Measurements from ENCODE around the gene LGR6.
"Not testable (repeated sequence)": the region's sequence is repeated elsewhere in the genome, so short reads cannot be mapped to it uniquely, and the experiment has no call there.

LGR6 gene

DNA sequence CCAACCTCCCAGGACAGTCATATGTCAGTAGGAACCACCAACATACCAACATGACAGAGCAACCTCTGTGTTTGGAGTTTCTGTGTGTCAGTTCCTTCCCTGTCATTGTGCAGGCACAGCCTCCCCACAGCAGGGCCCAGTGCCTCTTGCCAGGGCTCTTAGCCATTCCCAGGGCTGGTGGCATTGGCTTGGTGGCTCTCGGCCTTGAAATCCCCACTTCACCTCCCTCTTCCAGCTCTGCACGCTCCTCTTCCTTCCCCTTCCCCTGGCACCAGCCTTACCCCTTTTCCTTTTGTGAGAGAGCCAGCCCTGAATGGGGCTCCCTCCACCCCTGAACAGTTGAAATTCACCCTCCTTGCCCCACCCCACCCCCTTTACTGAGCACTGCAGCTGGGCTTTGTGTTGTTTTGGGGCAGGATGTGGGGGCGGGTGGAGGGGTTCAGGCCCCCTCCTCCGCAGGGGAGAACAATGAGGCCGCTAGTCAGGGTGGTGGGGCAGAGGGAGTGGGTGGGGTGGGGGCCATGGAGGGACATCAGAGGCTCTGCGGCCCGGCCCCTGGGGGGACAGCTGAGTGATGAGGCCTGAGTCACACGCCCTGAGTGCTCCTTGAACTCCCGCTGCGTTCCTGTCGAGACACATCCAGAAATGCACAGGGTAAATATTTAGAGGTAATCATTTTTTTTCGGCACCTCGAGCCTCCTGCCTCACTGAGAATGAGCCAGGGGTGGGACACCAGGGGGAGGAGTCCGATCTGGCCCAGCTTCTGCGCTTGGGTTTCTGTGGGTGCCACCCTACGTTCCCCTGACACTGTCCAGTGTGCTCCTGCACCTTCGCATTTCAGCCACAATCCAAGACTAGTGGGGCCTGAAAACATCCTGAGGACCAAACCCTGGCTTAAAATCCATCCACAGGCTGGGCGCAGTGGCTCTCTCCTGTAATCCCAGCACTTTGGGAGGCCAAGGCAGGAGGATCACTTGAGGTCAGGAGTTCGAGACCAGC, 28.6 kb downstream of the LGR6 start:
- peak; percentile 66 for DNase-seq (ENCODE audit: low read depth, low spot score)

DNA sequence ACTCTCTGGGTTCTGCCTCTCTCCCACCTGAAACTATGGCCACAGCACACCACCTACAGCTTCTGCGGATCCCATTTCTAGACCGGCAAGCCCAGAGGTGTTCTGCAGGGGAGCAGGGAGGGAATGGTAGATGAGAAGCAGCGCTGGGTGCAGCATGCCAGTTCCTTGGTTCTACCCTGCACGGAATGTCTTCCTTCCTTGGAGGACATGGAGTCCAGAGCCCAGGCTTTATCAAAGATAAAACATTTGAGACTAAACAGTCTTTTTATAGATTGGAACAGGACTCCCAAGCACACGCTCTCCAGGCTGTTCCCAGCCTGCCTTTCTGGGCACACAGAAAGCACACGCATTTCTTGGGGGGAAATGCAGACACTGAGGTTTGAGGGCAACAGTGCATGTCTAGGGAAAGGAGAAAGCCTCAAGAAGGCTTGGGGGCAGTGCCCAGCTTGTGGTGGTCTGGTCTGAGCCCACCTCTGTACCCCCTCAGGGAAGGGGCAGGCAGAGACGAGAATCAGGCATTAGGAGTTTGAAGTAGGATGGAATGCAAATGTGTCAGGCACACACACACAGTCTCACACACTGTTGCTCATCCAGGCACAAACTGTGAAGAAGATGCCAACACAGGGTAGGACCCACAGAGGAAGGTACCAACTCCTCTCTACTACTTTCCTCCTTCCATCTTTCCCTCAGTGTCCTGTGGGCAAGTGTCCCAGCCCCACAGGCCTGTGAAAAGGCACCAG, 29.7 kb downstream of the LGR6 start:
- DNase-seq (ENCODE audit: low read depth, low spot score), result no peak

DNA sequence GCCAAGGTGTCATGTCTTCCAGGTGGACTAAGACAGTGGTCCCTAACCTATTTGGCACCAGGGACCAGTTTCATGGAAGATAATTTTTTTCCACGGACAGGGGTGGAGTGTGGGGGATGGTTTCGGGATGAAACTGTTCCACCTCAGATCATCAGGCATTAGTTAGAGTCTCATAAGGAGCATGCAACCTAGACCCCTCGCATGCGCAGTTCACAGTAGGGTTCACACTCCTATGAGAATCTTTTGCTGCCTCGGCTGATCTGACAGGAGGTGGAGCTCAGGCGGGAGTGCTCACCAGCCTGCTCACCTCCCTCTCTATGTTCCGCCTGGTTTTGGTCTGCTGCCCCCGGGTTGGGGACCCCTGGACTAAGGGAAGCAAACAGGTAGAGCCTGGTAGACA, 30.9 kb downstream of the LGR6 start:
- no peak for DNase-seq (ENCODE audit: low read depth, low spot score)

DNA sequence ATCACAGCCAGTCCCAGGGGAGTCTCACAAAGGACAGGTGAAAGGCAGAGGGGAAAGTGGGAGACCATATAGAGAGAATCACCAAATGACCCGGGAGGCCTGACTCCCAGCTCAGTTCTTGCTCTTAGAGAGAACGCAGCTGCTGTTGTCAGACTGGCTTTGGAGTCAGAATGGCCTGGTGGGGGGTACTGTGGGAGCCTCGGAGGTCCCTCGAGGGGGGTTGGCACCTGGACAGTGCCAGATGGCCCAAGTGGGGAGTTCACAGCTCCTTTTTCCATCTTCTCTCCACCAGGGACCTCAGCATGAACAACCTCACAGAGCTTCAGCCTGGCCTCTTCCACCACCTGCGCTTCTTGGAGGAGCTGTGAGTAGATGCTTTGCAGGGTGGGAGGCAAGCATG, 31.5 kb downstream of the LGR6 start:
- DNase-seq (ENCODE audit: low read depth, low spot score), result no peak

DNA sequence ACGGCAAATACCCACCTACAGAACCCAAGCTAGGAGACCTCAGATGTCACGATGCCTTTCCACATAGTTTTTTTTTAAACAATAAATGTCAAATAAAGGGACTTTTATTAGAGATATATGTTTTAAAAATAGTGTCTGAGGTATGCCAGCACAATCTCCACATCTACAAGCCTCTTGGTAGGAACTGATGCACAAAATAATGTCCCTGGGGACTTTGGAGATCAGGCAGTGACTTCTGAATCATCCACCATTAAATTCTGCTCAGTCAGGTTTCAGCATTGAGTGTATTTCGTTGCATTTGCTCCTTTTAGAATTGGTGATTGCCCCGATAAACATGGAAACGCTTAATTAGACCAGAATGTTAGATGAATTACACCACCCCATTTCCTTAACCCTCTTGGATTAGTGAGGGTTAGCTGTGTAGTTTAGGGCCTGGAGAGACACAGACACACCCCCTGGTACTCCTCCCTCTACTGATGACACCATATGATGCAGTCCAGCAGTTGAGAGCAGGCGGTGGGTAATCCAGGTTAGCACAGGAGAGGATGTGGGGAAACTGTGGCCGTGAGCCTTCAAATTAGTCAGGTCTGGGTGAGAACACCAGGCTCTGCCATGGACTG, 33.6 kb downstream of the LGR6 start:
- DNase-seq (ENCODE audit: low read depth, low spot score), result no peak

DNA sequence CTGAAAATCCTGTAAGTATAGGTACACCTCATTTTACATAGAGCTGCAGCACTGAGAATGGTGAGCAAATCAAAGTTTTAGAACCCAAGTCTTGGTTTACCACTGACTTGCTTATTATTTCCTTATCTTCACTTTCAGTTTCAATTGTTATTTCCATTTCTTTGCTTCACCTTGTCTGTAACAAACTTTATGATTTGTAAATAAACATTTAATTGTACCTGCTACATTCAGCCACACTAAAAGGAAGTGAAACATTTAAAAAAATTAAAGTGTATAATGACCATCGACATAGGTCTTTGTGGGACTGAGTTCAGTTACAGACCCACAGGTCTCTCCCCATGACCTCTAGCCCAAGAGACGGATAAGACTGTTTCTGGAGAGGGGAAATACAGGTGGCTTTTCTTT, 34.4 kb downstream of the LGR6 start:
- no peak for DNase-seq (ENCODE audit: low read depth, low spot score)

DNA sequence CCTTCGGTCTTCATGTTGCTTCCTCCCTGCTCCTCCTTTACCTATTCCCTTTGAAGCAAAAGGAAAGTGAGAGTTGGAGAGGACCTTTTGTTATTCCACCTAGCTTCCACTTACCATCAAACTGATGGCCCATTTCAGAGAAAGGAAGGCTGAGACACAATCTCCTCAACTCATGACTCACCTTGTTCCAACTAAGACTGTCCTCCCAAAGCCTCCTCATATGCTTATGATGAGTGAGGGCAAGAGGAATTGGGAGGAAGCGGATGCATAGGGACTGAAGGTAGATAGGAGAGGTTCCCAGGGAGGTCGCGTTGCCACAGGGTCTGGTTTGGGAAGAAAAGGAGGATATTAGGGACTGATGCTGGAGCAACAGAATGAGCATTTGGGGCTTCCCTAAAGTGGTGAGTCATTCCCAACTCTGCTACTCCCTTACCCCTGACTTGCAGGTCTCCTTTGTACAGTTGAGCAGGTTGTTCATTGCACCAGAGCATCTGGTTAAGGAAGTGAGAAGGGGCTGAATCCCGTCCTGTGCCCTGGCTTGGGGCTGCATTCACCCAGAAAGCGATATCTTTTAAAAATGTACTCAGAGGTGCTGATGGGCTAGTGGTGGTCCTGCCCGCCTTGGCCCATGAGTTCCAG, 35.0 kb downstream of the LGR6 start:
- DNase-seq (ENCODE audit: low read depth, low spot score), result no peak

DNA sequence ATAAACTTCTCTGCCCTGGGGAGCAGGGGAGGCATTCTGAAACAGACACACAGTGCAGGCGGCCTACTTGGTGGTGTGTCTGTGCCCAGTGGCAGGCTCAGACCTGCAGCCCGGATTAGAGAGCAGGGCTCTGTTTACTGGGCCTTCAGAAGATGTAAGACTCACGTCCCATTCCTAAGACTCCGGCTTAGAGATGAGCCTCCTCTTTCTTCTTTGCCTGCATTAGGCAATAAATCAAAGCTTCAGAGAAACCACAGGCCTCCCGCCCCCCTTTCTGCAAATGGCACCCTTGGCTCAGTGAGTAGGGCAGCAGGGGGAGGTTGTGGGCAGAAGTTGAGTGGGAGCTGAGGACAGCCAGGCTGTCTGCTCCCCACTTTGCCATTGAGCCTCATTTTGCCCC, 35.8 kb downstream of the LGR6 start:
- DNase-seq (ENCODE audit: low read depth, low spot score), result peak; percentile 59

DNA sequence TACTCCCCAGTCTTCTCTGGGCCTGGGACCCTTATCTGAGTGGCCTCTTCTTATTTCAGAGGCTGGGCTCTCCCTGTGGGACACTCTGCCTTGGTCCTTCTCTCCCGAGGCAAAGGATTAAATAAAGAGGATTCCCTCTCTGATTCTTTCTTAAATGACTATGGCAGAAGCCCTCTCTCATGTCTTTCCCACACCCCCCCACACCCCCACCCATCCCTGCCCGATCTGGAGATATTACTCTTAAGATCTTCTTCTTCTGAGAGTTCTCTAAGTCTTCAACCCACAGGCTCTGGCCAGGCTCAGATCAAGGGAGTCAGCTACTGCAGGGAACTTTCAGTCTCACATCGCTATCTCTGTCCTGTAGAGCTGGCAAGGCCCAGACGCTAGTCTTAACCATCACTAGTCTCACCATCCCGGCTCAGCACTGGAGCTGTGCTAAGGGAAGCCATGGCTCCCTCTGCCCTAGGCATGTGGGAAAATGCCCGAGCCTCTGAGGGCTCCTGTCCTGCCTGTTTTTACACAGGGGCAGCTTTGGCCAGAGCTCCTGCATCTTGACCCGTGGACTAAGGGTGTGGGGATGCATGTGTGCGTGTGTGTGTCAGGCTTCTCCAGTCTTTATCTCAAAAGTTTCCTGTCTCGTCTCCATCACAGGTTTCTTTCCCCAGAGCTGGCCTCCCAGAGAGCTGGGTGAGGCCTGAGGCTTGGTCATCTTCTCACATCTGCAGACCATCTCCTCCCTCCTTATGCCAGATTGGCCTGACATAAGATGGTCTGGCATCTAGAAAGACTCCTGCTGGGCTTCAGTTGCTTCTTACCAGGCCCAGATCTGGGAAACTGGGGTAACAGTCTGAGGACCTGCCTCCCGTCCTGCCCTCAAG, 36.7 kb downstream of the LGR6 start:
- no peak for DNase-seq (ENCODE audit: low read depth, low spot score)

DNA sequence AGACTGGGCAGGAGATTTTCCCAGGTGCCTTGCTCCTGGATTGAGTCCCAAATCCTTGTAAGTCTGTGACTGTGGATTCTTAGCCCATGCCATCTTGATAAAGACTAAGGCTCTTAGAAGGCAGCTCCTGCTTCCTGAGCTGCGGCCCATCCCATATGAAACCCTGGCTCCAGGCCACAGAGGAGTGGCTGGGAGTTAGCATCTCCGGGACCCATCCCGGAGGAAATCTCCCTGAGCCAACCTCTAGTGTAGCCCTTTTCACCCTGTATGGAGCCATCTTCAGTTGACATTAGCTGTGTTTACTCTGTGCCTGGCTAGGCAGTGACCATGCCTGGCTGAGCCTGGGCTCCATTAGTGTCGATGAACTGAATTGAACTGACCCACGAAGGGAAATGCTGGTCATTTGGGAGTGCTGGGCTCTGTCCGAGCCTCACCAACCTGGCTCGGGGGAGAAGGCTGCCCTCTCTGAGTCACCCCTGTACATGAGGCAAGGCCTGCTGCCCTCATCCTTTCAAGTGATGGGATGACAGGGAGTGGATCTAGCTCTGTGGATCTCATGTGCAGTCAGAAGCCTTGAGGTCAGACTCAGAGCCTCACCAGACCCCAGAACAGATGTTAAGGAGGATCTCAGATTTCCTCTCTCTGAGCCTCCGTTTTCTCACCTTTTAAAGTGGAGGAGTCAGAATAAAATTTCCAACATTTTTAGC, 37.5 kb downstream of the LGR6 start:
- no peak for DNase-seq (ENCODE audit: low read depth, low spot score)

DNA sequence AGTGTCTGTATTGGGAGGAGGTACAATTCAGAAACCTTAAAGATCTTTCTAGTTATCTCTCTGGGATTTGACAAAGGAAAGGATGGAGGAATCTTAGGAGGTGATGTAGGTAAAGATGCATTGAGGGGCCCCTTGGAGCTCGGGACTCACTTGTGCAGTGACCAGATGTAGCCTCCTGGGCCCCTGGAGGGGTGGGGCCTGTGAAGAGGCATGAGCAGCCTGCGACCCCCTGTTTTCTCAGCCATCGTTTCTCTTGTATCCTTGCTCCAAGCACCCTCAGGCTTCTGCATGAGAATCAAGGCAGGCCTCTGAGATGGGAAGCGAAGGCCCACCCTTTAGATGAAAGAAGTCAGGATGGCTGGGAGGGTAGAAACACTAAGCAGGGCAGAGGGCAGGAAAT, 39.6 kb downstream of the LGR6 start:
- DNase-seq (ENCODE audit: low read depth, low spot score), result no peak

DNA sequence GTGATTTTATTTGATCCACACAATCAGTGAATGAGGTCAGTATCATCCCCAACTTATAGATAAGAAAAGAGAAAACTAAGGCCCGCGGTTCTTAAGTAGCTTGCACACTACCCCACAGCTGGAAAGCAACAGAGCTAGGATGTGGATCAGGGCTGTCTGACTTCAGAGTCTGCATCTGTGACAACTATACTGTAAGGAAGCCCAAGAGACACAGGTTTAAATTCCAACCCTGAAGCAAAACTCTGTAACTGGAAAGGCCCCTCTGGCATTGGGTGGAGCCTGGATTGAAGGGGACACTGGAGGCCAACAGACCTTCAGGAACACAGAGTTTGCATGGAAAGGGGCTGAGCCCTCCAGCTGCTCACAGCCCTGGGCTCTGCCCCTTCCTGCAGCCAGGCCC, 40.2 kb downstream of the LGR6 start:
- peak; percentile 66 for DNase-seq (ENCODE audit: low read depth, low spot score)

DNA sequence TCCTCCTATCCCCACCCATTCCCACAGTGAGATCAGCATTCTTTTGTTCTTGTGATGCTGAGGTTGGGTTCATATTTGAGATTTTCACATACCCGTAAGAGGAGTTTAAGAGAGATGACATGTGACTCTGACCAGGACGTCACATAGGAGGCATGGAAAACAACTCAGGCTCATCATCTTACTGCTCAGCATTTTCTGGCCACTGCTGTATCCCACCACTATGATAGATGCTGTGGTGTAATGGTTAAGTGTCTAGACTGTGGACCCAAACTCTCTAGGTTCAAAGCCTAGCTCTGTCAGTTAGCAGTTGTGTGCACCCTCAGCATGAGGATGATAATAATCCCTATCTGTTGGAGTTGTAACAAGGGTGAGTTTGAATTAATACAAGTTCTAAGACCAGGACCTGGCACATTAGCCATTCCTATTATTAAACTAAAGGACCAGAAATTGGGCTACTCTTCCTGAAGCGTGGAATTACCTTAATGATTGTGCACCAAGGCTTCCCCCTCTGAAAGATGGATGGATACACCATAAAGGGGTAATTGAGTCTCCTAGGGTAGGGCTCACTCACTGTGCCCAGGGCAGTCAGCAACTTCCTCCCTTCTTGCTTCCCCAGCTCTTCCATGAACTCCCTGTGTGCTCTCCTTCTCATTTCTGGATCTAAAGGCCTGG, 40.9 kb downstream of the LGR6 start:
- DNase-seq (ENCODE audit: low read depth, low spot score), result no peak

DNA sequence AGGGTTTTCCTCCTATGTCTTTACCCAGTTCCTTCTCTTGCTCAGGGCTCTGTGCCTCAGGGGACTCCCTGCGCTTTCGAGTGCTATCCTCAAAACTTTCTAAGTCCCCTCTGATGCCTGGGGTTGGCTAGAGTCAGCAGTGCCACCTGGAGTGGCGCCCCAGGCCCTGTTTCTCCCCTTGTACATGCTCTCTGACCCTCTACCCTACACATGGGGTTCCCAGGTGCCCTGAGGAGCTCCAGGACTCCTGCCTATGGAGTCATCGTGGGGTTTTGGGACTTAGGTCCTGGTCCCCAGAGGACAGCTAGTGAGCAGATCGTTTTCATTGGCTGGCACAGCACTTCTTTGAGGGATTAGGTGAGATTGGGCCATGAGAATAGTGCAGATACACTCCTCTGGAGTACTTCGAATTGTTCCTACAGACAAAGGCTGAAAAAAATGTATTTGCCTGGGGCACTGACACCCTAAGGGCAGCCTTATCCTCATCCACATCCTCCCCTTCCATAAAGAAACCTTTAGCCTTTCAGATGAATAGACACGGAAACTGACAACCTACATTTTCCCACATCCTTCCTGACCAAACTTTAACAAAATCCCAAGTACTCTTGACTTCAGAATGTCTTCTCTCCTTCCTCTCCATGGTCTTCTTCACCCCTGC, 41.5 kb downstream of the LGR6 start:
- no peak for DNase-seq (ENCODE audit: low read depth, low spot score)

DNA sequence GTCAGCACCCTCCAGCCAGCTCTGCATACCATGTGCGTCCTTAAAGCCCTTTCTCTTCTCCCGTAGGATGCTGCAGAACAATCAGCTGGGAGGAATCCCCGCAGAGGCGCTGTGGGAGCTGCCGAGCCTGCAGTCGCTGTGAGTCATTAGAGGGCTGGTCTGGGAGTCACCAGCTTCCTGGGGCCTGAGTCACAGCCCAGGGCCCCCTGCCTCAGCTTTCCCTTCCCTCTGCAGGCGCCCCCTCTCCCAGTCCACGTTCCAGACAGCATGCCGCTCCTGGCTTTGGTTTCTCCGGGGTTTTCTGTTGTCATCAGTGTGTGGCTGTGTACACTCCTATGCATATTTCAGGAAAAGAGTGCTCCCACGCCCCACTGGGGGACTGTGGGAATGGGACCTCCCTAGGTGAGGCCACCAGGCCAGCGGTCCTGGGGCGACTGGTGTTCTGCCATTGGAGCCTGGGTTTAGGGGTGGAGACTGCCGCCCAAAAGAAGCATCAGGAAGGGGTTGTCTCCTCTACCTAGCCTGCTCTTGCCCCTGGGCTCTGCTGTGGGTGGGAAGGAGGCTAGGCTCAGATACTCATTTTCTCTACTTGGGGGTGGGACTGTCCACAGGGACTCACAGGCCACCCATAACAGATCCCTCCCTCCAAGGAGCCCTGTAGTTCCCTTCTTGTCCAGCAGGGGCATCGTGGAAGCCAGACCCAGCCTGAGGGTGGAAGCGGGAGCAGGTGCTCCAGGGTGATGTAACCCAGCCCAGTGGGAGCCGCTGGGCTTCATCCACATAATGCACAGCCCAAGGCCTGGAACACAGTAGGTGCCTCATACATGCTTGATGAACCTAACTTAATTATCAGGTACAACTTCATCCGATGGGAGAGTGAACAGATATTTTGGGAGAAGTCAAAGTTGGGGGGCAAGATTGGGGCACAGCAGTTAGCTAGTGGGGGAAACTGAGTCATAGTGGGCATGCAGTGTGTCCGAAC, 42.5 kb downstream of the LGR6 start:
- peak; percentile 95 for DNase-seq (ENCODE audit: low read depth, low spot score)

DNA sequence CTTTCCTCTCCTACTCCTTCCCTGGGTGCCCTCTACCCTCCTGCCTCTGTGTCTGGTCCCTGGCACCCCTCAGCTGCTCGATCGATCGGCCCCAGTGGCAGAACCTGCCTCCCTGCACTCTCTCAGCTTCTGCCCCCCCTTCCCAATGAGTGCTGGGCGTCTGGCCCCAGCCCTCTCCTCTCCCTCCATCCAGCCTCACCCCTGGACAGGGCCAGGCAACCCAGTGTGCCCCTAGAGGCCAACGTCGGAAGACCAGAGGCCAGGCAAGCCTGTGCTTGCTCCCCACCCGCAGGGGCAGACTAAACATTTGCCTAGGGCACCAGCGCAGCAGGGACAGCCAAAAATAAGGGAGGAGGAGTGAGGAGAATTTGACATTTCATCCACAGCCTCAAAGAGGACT, 43.5 kb downstream of the LGR6 start:
- peak; percentile 86 for DNase-seq (ENCODE audit: low read depth, low spot score)

DNA sequence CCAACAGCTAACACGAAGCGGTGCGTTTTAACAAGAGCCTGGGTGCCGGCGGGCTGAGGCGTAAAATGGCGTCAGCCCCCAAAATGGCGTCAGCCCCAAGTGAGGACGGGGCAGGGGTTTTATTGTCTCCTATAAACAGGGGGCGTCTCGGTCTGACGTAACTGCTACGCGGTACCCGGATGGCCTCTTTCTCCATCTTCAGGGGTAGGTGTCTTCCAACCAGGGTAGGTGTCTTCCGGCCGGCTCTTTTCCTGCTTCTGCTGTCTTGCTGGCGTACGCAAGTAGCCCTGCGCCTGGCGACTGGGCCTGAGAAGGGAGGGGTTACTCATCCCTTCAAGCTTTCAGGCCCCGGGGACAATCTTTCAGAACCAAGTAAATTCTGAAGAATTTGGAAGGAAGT, 45.3 kb downstream of the LGR6 start:
- DNase-seq (ENCODE audit: low read depth, low spot score), result no peak

DNA sequence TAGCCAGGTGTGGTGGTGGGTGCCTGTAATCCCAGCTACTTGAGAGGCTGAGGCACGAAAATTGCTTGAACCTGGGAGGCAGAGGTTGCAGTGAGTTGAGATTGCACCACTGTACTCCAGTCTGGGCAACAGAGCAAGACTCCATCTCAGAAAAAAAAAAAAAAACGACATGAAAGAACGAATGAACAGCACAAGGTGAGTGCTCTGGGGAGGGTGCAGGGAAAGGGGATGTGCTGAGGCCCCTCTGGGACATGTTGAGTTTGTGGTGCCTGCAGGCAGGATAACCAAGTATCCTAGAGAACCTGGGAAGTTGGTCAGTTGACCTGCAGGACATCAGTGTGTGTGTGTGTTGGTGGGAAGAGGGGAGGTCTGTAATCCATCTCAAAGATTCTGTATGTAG, 46.6 kb downstream of the LGR6 start:
- DNase-seq (ENCODE audit: low read depth, low spot score), result not testable (repeated sequence)

Data from ELF-1 (cell line).